Body of pancreas (tissue), 4 donors: ENCODE data around the gene MEIOSIN. TPM values are rescaled to one million over a fixed set of nuclear protein-coding genes. Genes with fewer than 3 reads are reported as not detected.
"Not testable (repeated sequence)": the region's sequence is repeated elsewhere in the genome, so short reads cannot be mapped to it uniquely, and the experiment has no call there.

ENCODE experiments used
- ATAC-seq: fragments of 150-250 bp; one replicate; pipeline ENCODE4 v1.9.1; 2016
- DNase-seq, 4 donors: peaks; one replicate each; pipeline ENCODE4 v3.0.0-alpha.2; 2019
- H3K27ac ChIP-seq, 4 donors: fragments of 200-600 bp; sonication (generic); 1 replicate in 3 of 4; 2 replicates in 1 of 4; pipeline versions ENCODE4 v1.5.1 to v1.6.1; 2016 to 2019; ENCODE audit warnings: mild to moderate bottlenecking in 1 of 4, mixed read lengths in 1 of 4, moderate library complexity in 1 of 4
- H3K27me3 ChIP-seq, 2 donors: fragments of 200-600 bp; sonication (generic); one replicate each; pipeline ENCODE4 v1.6.0; 2016; ENCODE audit warnings: mild to moderate bottlenecking in 1 of 2
- H3K36me3 ChIP-seq, 2 donors: fragments of 200-600 bp; sonication (generic); replicated peaks in 1 of 2; 2 replicates each; pipeline ENCODE4 v1.5.1; 2016; ENCODE audit warnings: low read depth in 2 of 2; ENCODE audit not compliant: insufficient read depth in 1 of 2
- H3K4me1 ChIP-seq: fragments of 200-600 bp; sonication (generic); one replicate; pipeline ENCODE4 v1.6.0; 2016
- H3K4me3 ChIP-seq, 2 donors: fragments of 200-600 bp; sonication (generic); 1 replicate in 1 of 2; 2 replicates in 1 of 2; pipeline ENCODE4 v1.5.1; 2016 to 2019
- H3K9me3 ChIP-seq, 3 donors: fragments of 200-600 bp; sonication (generic); 1 replicate in 2 of 3; 2 replicates in 1 of 3; pipeline ENCODE4 v1.5.1; 2016
- POLR2A ChIP-seq, 3 donors: fragments of 450-650 bp; IDR thresholded peaks; one replicate each; pipeline ENCODE4 v1.6.1; 2016; ENCODE audit warnings: antibody characterized with exemption in 3 of 3, mild to moderate bottlenecking in 2 of 3
- WGBS, 2 donors: methylation state at CpG; one replicate each; pipeline ENCODE4 v1.1.5; 2017; 5-methylcytosine and 5-hydroxymethylcytosine counted together
- intact Hi-C: fragments of 100-400 bp; cut with DNase I; formaldehyde crosslinking; loops from one replicate; pipeline ENCODE4 v1.15.1; 2023
- total RNA-seq, 2 donors: library from RNA; depleted of rRNA; stranded (reverse); fragments of >200 nt; gene quantifications; one replicate each; pipeline ENCODE4 v1.1.0, GENCODE V29; 2016
- TF ChIP-seq, protein P1 (sequence below), 7 experiments: fragments of 450-650 bp in 4 of 7; fragments of 200-600 bp in 3 of 7; sonication (generic) in 3 of 7; IDR thresholded peaks; one replicate each; pipeline ENCODE4 v1.5.1; 2016 to 2019; ENCODE audit warnings: antibody characterized with exemption in 7 of 7

Gene MEIOSIN
- total RNA-seq, 2 donors from 2014 or later, result not detected

DNA sequence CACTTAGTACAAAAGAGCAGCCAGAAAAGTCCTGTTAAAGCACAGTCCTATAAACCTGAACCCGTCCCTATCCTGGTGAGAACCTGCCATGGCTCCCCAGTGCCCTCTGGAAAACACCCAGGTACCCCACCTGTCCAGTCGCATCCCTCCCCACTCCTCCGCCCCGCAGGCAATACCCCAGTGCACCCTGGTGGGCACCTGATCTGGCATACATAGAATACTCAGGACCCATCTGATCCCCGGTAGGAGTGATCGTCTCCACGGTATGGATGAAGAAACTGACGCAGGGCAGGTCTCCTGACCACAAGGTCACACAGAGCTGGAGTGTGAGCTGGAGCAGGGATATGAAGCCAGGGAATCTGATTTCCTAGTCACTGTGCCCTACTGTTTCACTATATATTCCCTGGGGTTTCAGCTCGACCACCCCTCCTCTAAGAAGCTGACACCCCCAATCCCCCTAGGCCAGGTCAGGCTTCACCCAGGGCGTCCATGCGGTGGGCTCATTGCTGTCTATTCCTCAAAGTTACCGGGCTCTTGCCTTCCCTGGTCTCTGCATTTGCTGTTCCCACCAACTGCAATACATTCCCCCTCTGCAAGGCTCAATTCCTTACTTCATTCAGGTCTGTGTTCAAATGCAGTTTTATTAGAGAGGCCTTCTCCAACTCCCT, 15.1 kb upstream of the MEIOSIN start:
- WGBS, 2 donors, result 37 to 47% methylated on average over 8 to 12 of the region's 12 CpGs
- intact Hi-C loops, result no loop called here
- H3K4me1 ChIP-seq, result peaks cover 31% of the 10 kb centered on the region
- no peak for TF ChIP-seq POLR2A (IDR thresholded peaks at IDR 0.05)
- TF ChIP-seq, protein P1, sequence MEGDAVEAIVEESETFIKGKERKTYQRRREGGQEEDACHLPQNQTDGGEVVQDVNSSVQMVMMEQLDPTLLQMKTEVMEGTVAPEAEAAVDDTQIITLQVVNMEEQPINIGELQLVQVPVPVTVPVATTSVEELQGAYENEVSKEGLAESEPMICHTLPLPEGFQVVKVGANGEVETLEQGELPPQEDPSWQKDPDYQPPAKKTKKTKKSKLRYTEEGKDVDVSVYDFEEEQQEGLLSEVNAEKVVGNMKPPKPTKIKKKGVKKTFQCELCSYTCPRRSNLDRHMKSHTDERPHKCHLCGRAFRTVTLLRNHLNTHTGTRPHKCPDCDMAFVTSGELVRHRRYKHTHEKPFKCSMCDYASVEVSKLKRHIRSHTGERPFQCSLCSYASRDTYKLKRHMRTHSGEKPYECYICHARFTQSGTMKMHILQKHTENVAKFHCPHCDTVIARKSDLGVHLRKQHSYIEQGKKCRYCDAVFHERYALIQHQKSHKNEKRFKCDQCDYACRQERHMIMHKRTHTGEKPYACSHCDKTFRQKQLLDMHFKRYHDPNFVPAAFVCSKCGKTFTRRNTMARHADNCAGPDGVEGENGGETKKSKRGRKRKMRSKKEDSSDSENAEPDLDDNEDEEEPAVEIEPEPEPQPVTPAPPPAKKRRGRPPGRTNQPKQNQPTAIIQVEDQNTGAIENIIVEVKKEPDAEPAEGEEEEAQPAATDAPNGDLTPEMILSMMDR (IDR thresholded peaks at IDR 0.05), result no peak
- peak in 3 of 4 donors; percentile 33 to 43 (median 36) for DNase-seq
- no peaks in the 10 kb centered on the region for H3K36me3 ChIP-seq
- no peaks in the 10 kb centered on the region for H3K27me3 ChIP-seq
- H3K27ac ChIP-seq, result peak overlapping the region; percentile 90 to 92 (median 92)
- no peak overlapping the region for H3K4me3 ChIP-seq
- no peaks in the 10 kb centered on the region for H3K9me3 ChIP-seq
- ATAC-seq, result no peak

DNA sequence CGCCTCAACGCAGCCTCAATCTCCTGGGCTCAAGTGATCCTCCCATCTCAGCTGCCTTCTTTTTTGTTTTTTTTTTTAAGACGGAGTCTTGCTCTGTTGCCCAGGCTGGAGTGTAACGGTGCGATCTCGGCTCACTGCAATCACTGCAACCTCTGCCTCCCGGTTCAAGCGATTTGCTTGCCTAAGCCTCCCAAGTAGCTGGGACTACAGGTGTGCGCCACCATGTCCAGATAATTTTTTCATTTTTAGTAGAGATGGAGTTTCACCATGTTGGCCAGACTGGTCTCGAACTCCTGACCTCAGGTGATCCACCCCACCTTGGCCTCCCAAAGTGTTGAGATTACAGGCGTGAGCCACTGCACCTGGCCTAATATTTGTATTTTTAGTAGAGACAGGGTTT, 13.2 kb upstream of the MEIOSIN start:
- H3K9me3 ChIP-seq, H3K27me3 ChIP-seq, ATAC-seq, H3K4me3 ChIP-seq, H3K36me3 ChIP-seq, DNase-seq, intact Hi-C loops: not testable (repeated sequence)
- Histone ChIP-seq H3K27ac (peak overlapping the region; percentile 42 to 79 (median 70)), H3K4me1 (peaks cover 31% of the 10 kb centered on the region)
- WGBS, 2 donors, result 85 to 88% methylated on average over 11 of the region's 11 CpGs

DNA sequence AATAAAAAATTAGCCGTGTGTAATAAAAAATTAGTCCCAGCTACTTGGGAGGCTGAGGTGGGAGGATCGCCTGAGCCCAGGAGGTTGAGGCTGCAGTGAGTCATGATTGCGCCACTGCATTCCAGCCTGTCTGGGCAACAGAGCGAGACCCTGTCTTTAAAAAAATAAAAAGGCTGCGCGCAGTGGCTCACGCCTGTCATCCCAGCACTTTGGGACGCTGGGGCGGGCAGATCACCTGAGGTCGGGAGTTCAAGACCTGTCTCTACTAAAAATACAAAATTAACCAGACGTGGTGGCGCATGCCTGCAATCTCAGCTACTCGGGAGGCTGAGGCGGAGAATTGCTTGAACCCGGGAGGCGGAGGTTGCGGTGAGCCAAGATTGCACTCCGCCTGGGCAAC, 4.6 kb upstream of the MEIOSIN start:
- H3K4me3 ChIP-seq, ATAC-seq, H3K27ac ChIP-seq, H3K9me3 ChIP-seq, H3K36me3 ChIP-seq, H3K27me3 ChIP-seq, intact Hi-C loops, DNase-seq: not testable (repeated sequence)
- peaks cover 32% of the 10 kb centered on the region for H3K4me1 ChIP-seq
- WGBS, 2 donors, result 92 to 95% methylated on average over 17 to 18 of the region's 18 CpGs

DNA sequence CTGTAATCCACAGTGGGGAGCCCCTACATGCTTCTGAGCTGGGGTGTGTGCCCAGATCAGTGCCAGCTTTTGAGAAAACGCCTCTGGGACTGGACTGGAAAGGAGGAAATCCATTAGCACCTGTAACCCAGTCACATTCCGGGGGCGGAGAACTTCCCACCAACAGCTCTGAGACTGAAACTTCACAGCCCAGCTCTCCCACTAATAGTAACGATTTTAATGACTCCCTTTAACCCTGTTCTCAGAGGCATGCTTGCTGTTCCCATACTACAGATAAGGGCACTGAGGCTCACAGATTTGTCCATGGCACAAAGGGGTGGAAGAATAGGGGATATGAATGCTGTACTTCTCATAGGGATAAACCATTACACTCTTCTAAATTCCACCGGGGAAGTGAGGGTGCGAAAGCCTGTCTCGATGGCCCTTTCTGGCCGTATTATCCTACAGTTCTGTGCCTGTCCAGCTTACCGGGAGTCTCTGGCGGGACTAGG, 3.4 kb upstream of the MEIOSIN start:
- 7 to 11% methylated on average over 10 of the region's 10 CpGs for WGBS, 2 donors
- H3K9me3 ChIP-seq, result no peaks in the 10 kb centered on the region
- H3K4me3 ChIP-seq, result peak overlapping the region; percentile 50 to 67
- intact Hi-C loops, result no loop called here
- no peaks in the 10 kb centered on the region for H3K27me3 ChIP-seq
- ATAC-seq, result no peak
- peaks cover 32% of the 10 kb centered on the region for H3K4me1 ChIP-seq
- no peaks in the 10 kb centered on the region for H3K36me3 ChIP-seq
- peak overlapping the region in 3 of 4 donors; percentile 62 to 82 (median 65) for H3K27ac ChIP-seq
- peak in 1 of 4 donors; percentile 30 for DNase-seq
- TF ChIP-seq POLR2A (IDR thresholded peaks at IDR 0.05), result no peak
- TF ChIP-seq, protein P1 (IDR thresholded peaks at IDR 0.05), result no peak

DNA sequence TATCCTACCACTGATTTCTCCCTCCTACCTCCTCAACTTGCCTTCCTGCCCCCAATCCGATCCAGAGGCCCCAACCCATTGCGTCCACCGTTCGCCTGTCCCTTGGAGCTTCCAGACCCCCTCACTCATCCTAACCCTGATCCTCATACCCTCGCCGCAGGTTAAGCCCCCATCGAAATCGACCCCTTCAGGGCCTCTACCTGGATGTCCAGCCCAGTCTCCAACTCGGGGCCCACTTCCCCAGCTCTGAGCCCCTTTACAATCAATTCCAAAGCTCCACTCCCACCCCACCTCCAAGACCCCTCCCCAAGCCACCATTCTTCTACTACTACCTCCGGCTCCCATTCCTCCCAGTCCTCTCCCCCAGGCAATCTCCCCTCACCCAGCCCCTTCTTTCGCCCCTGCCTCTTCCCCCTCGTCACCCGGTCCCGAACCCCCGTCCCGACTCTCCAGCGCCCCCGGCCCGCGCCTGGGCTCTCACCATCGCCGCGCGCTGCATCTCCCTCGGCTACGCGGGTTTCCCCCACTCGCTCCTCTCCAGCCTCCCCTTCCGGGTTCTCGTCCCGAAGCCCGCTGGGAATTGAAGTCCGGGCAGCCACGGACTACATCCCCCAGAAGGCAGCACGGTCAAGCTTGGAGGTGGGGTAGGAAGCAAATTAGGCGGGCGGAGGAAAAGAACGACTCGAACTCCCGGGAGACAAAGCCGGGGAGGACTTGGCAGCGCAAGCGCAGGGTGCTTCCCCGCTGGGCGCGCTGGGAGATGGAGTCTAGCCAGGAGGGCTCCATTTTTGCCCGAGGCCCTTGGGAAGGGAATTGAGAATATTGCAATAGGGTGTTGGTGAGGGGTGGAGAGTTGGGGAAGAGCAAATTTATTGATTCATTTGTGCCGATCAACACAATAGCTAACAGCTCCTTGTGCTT, 2.6 kb upstream of the MEIOSIN start, which contains the start of gene FBXO46:
Gene FBXO46, minus strand, starts transcription at position 529 of the 921 bp plus-strand sequence. CDS start 17,401 bp downstream, outside the sequence.
- no peaks in the 10 kb centered on the region for H3K36me3 ChIP-seq
- DNase-seq (peak; percentile 97 to 99 (median 98)), ATAC-seq (peak; percentile 99)
- H3K4me1 ChIP-seq, result peaks cover 32% of the 10 kb centered on the region
- WGBS, 2 donors, result 0 to 1% methylated on average over 47 to 48 of the region's 48 CpGs
- H3K9me3 ChIP-seq, result no peaks in the 10 kb centered on the region
- intact Hi-C loops, result no loop called here
- peak within 1 kb of the TSS; percentile 28 to 82 (median 64) for H3K27ac ChIP-seq
- H3K4me3 ChIP-seq, result peak within 1 kb of the TSS; percentile 50 to 67
- no peaks in the 10 kb centered on the region for H3K27me3 ChIP-seq
- TF ChIP-seq, protein P1 (IDR thresholded peaks at IDR 0.05), result peak in 2 of 7 experiments; percentile 6 to 22
- TF ChIP-seq POLR2A (IDR thresholded peaks at IDR 0.05), result peak; percentile 13 to 85 (median 80)
